Endothelial cell of umbilical vein (primary cell): ENCODE measurements around the gene ZBTB33. TPM values are rescaled to one million over a fixed set of nuclear protein-coding genes. Genes with fewer than 3 reads are reported as not detected.

Experiments
- BruUV-seq: library from RNA; stranded (reverse); fragments of 400-500 nt; replicated peaks from 2 replicates; lab custom pipeline; 2021; lab: Mats Ljungman, UMichigan
- CTCF ChIA-PET: fragments of 300-600, 350-600 bp; sonication (Branson Sonifier 250); formaldehyde crosslinking; loops from one replicate; lab custom pipeline; 2021; ENCODE audit warnings: antibody characterized with exemption, inconsistent platforms; lab: Charles Lee
- POLR2A ChIA-PET: fragments of 300-600, 350-600 bp; sonication (Branson Sonifier 250); formaldehyde crosslinking; loops from one replicate; lab custom pipeline; 2021; ENCODE audit warnings: antibody characterized with exemption, inconsistent platforms; lab: Charles Lee
- DNase-seq: peaks from one replicate; pipeline ENCODE4 v3.0.0-alpha.2; 2011; ENCODE audit warnings: low read depth, low spot score
- FAIRE-seq: peaks from 2 replicates; lab custom pipeline; 2011; peaks lifted over from hg19 to GRCh38; lab: Jason Lieb, UNC
- H2AFZ ChIP-seq: 2 replicates; pipeline ENCODE4 v1.6.0; 2012; ENCODE audit warnings: low read depth, low read length, control low read depth, inconsistent platforms
- H3K27ac ChIP-seq: 2 replicates; pipeline ENCODE4 v1.5.1; 2011; ENCODE audit warnings: low read depth, mild to moderate bottlenecking, control low read depth, low read length, moderate library complexity; ENCODE audit not compliant: insufficient read depth
- H3K27me3 ChIP-seq, 2 experiments: 2 replicates each; pipeline versions ENCODE4 v1.6.0 to v1.6.1; 2011; ENCODE audit warnings: low read length in 2 of 2, mixed read lengths in 1 of 2; ENCODE audit not compliant: control insufficient read depth in 2 of 2, insufficient read depth in 2 of 2
- H3K36me3 ChIP-seq, 2 experiments: 2 replicates in 1 of 2; 3 replicates in 1 of 2; pipeline ENCODE4 v1.5.1; 2011; ENCODE audit warnings: low read length in 2 of 2, mild to moderate bottlenecking in 1 of 2, moderate library complexity in 1 of 2; ENCODE audit not compliant: control insufficient read depth in 2 of 2, insufficient read depth in 2 of 2; ENCODE audit errors: extremely low read depth in 1 of 2
- H3K4me1 ChIP-seq: 3 replicates; pipeline ENCODE4 v1.5.1; 2011; ENCODE audit warnings: mild to moderate bottlenecking, low read length; ENCODE audit not compliant: control insufficient read depth, insufficient read depth; ENCODE audit errors: extremely low read depth
- H3K4me2 ChIP-seq: 2 replicates; pipeline ENCODE4 v1.6.1; 2011; ENCODE audit warnings: low read length, control low read depth, mixed read lengths; ENCODE audit not compliant: insufficient read depth
- H3K4me3 ChIP-seq, 3 experiments: fragments of 200-600 bp in 1 of 3; sonication (generic), shearing (Covaris generic) in 1 of 3; replicated peaks in 1 of 3; 2 replicates each; pipeline ENCODE4 v1.5.1; 2011 to 2016; ENCODE audit warnings: control low read depth in 3 of 3, low read length in 3 of 3, mild to moderate bottlenecking in 2 of 3, inconsistent platforms in 1 of 3, low read depth in 1 of 3, moderate library complexity in 1 of 3; ENCODE audit not compliant: insufficient read depth in 1 of 3
- H3K79me2 ChIP-seq: 2 replicates; pipeline ENCODE4 v1.6.0; 2012; ENCODE audit warnings: low read length, inconsistent platforms; ENCODE audit not compliant: control insufficient read depth, insufficient read depth
- H3K9ac ChIP-seq: replicated peaks from 2 replicates; pipeline ENCODE3; 2011; ENCODE audit warnings: low read length, control low read depth; ENCODE audit not compliant: insufficient read depth; ENCODE audit errors: extremely low read depth
- H3K9me1 ChIP-seq: replicated peaks from 3 replicates; pipeline ENCODE4 v1.6.0; 2011; ENCODE audit warnings: mild to moderate bottlenecking, low read length; ENCODE audit not compliant: control insufficient read depth, insufficient read depth; ENCODE audit errors: extremely low read depth
- H3K9me3 ChIP-seq: replicated peaks from 2 replicates; pipeline ENCODE4 v1.5.1; 2012; ENCODE audit warnings: low read length, inconsistent platforms; ENCODE audit not compliant: control insufficient read depth, insufficient read depth
- H4K20me1 ChIP-seq: replicated peaks from 2 replicates; pipeline ENCODE3; 2011; ENCODE audit warnings: mild to moderate bottlenecking, low read length; ENCODE audit not compliant: control insufficient read depth, insufficient read depth; ENCODE audit errors: extremely low read depth
- CTCF ChIP-seq, 2 donors: IDR thresholded peaks; 1 replicate in 1 of 2; 2 replicates in 1 of 2; pipeline ENCODE4 v1.5.1; 2011; ENCODE audit warnings: low read length in 2 of 2, mild to moderate bottlenecking in 2 of 2, moderate library complexity in 2 of 2, control low read depth in 1 of 2, inconsistent platforms in 1 of 2, low read depth in 1 of 2; ENCODE audit not compliant: insufficient read depth in 1 of 2; ENCODE audit errors: extremely low read depth in 1 of 2
- EZH2 ChIP-seq: IDR thresholded peaks from 2 replicates; pipeline ENCODE4 v1.6.1; 2012; ENCODE audit warnings: borderline replicate concordance, low read depth, mild to moderate bottlenecking, moderate library complexity, low read length, inconsistent platforms; ENCODE audit not compliant: severe bottlenecking
- FOS ChIP-seq: IDR thresholded peaks from 2 replicates; pipeline ENCODE4 v1.6.1; 2011; ENCODE audit warnings: mild to moderate bottlenecking, low read length, moderate library complexity, borderline replicate concordance; ENCODE audit not compliant: insufficient read depth
- GATA2 ChIP-seq: IDR thresholded peaks from 2 replicates; pipeline ENCODE4 v1.7.0; 2011; ENCODE audit warnings: low read depth, mild to moderate bottlenecking, moderate library complexity, mixed read lengths, low read length; ENCODE audit not compliant: insufficient read length, insufficient read depth
- JUN ChIP-seq: IDR thresholded peaks from 2 replicates; pipeline ENCODE4 v1.6.1; 2011; ENCODE audit warnings: borderline replicate concordance, low read depth; ENCODE audit not compliant: insufficient read length, insufficient read depth
- MAX ChIP-seq: IDR thresholded peaks from 2 replicates; pipeline ENCODE4 v1.6.1; 2011; ENCODE audit not compliant: insufficient read depth, insufficient read length
- MYC ChIP-seq: IDR thresholded peaks from one replicate; pipeline ENCODE4 v1.6.1; 2011; ENCODE audit warnings: mild to moderate bottlenecking, low read depth, low read length
- POLR2A ChIP-seq: IDR thresholded peaks from 2 replicates; pipeline ENCODE4 v1.6.1; 2012; ENCODE audit warnings: low read depth, mild to moderate bottlenecking, control low read depth, low read length
- POLR2AphosphoS5 ChIP-seq: IDR thresholded peaks from 2 replicates; pipeline ENCODE4 v1.6.1; 2012; ENCODE audit warnings: low read depth, mild to moderate bottlenecking, control low read depth, low read length, moderate library complexity; ENCODE audit not compliant: insufficient read depth
- dilution Hi-C: fragments of 300-500 bp; cut with MboI; formaldehyde crosslinking; loops from one replicate; pipeline ENCODE4 v1.15.0; 2019; ENCODE audit warnings: low sequenced_read_pairs; ENCODE audit not compliant: extremely low pct_ligation_motif_present
- intact Hi-C: fragments of 100-400 bp; cut with micrococcal nuclease; formaldehyde crosslinking; loops from one replicate; pipeline ENCODE4 v1.10.0; 2022
- polyA plus RNA-seq, 4 experiments: library from polyadenylated mRNA; depleted of rRNA in 3 of 4; stranded (reverse) in 3 of 4; unstranded in 1 of 4; fragments of >200 nt; gene quantifications; 2 replicates each; pipeline versions ENCODE4 v1.2.1 to v1.2.3, GENCODE V29; 2011 to 2012; ENCODE audit warnings: missing spikeins in 1 of 4
- total RNA-seq: library from RNA; stranded (reverse); gene quantifications from 2 replicates; pipeline ENCODE4 v1.2.3, GENCODE V29; 2021

ZBTB33 gene
- total and polyA plus RNA-seq, 2 donors (not counting 3 experiments of a cell fraction or from before 2014, with no cell fraction given), result 3.7 to 16.3 TPM

- dilution Hi-C loops, result no loop called here
Observed at GRCh38 chrX:120290107-120290506, 39.5 kb downstream of the ZBTB33 start.

More at GRCh38 chrX:120290107-120290506, 39.5 kb downstream of the ZBTB33 start:
- Histone ChIP-seq H3K9ac (no peak overlapping the region), H3K9me1 (no peaks in the 10 kb centered on the region), H3K9me3 (no peaks in the 10 kb centered on the region), H3K4me3 (no peak overlapping the region), H2AFZ (no peak overlapping the region), H3K36me3 (no peaks in the 10 kb centered on the region), H3K79me2 (no peaks in the 10 kb centered on the region), H3K27me3 (no peaks in the 10 kb centered on the region), H4K20me1 (no peaks in the 10 kb centered on the region), H3K4me2 (no peak overlapping the region), H3K27ac (no peak overlapping the region), H3K4me1 (no peaks in the 10 kb centered on the region)
- ChIA-PET POLR2A (no interaction called here), CTCF (no interaction called here)
- no peak for FAIRE-seq
- DNase-seq, result no peak
- no peak for TF ChIP-seq FOS
- no peak for TF ChIP-seq POLR2A
- no peak for TF ChIP-seq MYC
- no peak for TF ChIP-seq POLR2AphosphoS5
- no peak for TF ChIP-seq EZH2
- TF ChIP-seq CTCF (IDR thresholded peaks at IDR 0.05; ENCODE audit: extremely low read depth in 1 of 2, insufficient read depth in 1 of 2, low read depth in 1 of 2, low read length in 2 of 2), result no peak
- TF ChIP-seq GATA2, result no peak
- TF ChIP-seq MAX, result no peak
- TF ChIP-seq JUN, result no peak
- intact Hi-C loops, result no loop called here
- BruUV-seq, result no TSS peak
